Adrenal gland (tissue), 5 donors: Measurements from ENCODE around the gene MISP.

Experiments used
- POLR2A ChIP-seq, 2 donors: fragments of 450-650 bp; IDR thresholded peaks; one replicate each; pipeline ENCODE4 v1.6.1; 2017; ENCODE audit warnings: antibody characterized with exemption in 2 of 2, mild to moderate bottlenecking in 2 of 2, moderate library complexity in 1 of 2
- TF ChIP-seq, protein P1 (sequence below), 6 experiments: fragments of 450-650 bp in 4 of 6; fragments of 200-600 bp in 2 of 6; sonication (generic) in 1 of 6; IDR thresholded peaks; 1 replicate in 5 of 6; 2 replicates in 1 of 6; pipeline versions ENCODE4 v1.5.1 to v1.8.0; 2016 to 2021; ENCODE audit warnings: antibody characterized with exemption in 6 of 6, mild to moderate bottlenecking in 2 of 6, moderate library complexity in 1 of 6
- donor health status: DM: no; HTN: no; CAD: no.

DNA sequence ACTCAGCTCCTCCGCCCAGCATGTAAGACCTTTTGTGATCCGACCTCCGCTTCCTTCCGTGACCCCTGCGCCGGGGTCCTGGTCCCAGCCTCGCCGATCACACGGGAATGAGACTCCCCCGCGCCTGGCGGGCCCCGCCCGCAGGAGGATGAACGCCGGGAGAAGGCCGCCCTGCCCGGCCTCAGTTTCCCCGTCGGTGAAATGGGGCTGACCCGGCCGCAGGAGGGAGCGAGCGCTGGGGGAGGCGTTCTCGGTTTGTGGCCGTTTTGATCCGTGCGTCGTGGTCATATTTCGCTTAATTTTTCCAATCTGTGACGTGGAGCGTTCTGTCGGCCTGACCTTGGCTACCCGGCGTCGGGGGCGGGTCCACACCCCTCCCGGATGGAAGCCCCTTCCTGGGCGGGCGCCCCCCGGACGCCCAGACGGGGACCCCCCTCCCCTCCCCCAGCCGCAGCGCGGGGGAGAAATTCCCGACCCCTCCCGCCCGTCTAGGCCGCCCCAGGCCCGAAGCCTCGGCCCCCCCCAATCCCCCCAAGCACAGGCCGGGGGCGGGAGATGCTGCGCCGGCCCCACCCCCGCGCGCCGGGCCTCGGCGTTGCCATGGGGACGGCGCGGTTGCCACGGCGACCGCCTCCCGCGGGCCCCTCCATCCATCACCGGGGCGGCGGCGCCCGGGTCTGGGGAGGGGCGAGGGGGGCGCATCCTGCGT, 31.1 kb upstream of the MISP start:
- TF ChIP-seq, protein P1, sequence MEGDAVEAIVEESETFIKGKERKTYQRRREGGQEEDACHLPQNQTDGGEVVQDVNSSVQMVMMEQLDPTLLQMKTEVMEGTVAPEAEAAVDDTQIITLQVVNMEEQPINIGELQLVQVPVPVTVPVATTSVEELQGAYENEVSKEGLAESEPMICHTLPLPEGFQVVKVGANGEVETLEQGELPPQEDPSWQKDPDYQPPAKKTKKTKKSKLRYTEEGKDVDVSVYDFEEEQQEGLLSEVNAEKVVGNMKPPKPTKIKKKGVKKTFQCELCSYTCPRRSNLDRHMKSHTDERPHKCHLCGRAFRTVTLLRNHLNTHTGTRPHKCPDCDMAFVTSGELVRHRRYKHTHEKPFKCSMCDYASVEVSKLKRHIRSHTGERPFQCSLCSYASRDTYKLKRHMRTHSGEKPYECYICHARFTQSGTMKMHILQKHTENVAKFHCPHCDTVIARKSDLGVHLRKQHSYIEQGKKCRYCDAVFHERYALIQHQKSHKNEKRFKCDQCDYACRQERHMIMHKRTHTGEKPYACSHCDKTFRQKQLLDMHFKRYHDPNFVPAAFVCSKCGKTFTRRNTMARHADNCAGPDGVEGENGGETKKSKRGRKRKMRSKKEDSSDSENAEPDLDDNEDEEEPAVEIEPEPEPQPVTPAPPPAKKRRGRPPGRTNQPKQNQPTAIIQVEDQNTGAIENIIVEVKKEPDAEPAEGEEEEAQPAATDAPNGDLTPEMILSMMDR (IDR thresholded peaks at IDR 0.05), result no peak
- no peak for TF ChIP-seq POLR2A (IDR thresholded peaks at IDR 0.05)
